ENCODE data around the gene VKORC1. TPM values are rescaled to one million over a fixed set of nuclear protein-coding genes. Genes with fewer than 3 reads are reported as not detected.

VKORC1 gene
- 47.0 and 48.3 TPM in 2 replicates for polyA plus RNA-seq

DNA sequence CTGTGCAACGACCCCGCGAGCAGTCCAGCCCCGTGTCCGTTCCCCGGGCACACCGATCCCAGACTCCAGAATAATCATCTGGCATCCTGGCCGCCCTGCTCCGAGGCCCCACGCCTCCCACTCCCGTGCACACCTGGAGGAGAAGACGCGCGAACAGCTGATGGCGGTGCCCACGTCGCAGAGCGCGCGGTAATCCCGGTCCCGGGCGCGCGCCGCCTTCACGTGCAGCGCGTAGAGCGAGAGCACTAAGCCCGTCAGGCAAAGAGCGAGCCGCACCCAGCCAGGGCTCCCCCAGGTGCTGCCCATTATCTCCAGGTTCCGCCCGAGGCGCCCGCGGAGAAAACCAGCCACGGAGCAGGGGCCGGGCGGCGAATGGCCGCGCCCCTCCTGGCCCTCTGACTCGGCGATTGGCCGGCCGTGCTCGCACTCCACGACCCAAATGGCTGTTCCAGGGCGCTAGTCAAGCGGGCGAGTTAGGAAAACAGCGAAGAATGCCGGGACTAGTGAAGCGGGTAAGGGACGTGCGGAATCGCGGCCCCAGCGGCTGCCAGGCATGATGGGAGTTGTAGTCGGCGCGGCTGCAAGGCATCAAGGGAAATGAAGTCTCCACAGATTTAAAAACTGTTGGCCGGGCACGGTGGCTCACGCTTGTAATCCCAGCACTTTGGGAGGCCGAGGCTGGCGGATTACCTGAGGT lies at the start of gene VKORC1:
Gene VKORC1 (minus strand): TSS at position 374 of the 697 bp plus-strand sequence. CDS start 68 bp downstream, at position 306.

DNA sequence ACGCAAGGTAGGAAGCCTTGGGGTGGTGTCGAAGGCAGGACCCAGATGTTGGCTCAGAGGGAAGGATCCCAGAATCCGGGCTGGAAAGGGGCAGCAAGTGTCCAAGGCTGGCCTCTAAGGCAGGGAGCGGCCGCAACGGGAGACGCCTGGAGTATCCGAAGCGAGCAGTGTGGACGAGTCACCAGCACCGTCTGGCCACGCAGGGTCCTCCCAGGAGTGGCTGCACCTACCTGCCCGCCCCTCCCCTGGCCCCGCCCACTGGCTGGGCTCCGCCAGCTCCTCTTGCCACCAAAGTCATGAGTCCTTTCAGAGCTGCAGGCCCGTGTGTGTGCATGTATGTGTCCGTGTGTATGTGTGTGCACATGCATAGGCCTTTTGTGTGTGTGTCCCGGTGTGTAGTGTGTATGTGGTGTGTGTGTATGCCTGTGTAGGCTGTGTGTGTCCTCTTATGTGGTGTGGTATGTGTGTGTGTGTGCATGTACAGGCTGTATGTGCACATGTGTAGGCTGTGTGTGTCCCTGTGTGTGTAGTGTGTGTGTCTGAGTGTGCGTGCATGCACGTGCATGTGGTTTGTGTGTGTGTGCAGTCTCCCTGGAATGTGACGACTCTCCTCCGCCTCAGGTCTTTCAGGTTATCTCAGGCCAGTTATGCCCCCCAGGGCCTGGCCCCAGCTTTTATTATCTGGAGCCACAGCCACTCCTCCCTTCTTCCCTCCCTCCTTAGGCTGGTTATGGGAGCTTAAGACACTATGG lies 41.1 kb upstream of the VKORC1 start, which contains the start of gene PRSS8:
Gene PRSS8 (minus strand): TSS at position 193 of the 752 bp plus-strand sequence. CDS start 229 bp downstream, outside the sequence.

DNA sequence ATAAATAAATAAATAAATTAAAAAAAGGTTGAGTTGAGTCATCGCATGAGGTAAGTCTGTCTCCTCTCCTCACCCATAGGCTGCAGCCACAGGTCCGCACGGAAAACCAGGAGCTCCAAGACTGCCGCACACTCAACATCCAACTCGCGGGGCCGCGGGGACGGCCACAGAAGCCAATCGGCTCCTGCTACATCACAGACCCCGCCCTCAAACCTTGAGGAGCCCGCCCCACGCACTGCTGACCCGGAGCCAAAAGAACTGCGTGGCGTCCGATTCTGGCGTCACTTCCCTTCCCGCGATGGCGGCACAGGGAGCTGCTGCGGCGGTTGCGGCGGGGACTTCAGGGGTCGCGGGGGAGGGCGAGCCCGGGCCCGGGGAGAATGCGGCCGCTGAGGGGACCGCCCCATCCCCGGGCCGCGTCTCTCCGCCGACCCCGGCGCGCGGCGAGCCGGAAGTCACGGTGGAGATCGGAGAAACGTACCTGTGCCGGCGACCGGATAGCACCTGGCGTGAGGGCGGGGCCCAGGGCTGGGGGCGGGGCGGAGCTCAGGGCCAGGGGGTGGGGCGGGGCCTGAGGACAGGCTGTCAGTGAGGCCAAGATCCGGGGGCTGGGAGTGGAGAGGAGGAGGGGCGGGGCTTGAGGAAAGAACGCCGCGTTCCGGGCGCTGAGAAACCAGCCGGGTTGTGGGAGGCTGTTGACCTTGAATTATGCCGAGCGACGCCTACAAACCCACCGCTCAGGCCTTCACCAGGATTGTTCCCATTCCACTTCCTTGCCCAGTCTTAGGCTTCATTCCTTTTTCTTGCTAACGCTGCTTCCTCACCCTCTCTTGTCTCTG lies 23.0 kb upstream of the VKORC1 start, which contains the start of gene KAT8:
Gene KAT8 (plus strand): TSS at position 281 of the 839 bp plus-strand sequence. CDS start 18 bp downstream, at position 299.

DNA sequence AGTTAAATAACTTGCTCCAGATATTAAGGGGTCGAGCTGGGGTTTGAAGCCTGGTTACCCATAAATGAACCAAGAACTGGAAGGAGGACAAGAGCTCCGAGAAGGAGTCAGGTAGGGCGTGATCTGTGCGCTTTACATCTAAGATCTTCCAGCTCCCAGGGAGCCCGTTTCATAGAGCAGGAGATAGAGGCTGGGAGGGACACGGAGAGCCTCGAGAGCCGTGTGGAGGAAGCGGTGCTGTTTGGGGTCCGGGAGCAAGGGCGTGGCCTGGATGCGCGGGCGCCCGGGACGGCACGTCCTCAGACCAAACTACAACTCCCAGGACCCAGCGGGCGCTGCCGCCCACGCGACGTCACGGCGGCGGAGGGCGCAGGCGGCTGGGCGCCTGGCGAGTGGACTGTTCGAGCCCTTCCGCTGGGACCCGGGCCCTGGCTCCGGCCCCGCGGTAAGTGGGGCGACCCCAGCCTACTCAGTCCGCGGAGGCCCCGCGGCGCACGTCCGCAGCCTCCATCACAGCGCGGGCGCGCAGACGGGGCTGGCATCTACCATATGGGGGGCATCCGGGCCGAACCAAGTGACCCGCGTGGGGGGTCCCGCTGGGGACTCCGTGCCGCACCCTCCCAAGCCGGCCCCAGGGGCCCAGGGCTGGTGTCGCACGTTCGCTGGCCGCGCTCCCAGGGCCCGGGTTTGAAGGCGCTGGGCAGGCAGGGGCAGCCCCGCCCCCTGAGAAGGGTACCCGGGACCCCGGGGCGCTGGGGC lies 13.6 kb upstream of the VKORC1 start, which contains the start of gene BCKDK:
Gene BCKDK (plus strand): TSS at position 352 of the 759 bp plus-strand sequence. CDS start 838 bp downstream, outside the sequence.

DNA sequence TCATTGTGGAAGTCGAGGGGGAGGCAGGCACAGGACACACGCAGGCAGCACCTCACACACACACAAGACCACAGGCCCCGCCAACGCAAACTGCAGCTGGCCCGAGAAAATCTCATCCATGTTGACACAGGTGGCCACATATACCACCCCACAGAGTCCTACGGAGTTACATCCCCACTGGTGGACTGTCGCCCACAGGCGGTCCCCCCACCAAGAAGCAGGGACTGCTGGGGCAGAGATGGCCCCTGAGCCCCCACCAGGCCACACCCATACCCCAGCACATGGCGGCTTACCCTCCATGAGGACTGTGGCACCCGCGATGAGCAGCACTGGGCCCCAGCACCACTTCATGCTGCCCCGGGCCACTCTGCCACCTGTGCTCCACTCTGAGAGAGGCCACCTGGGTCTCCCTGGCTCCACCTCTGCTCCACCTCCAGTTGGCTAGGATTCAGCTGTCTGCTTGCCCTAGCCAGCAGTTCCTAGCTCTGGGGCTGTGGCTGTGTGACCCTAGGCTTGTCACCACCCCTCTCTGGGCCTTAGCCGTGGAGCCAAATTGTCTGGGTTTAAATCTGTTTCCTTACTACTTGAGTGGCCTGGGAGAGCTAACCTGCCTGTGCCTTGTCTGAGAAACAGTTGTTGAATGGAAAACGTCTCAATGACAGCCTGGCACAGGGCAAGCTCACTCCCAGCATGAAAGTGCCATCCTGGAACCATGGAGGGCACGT lies 6.0 kb downstream of the VKORC1 start, which contains the start of gene PRSS53:
Gene PRSS53 (minus strand): TSS at position 485 of the 725 bp plus-strand sequence. CDS start 134 bp downstream, at position 351.

DNA sequence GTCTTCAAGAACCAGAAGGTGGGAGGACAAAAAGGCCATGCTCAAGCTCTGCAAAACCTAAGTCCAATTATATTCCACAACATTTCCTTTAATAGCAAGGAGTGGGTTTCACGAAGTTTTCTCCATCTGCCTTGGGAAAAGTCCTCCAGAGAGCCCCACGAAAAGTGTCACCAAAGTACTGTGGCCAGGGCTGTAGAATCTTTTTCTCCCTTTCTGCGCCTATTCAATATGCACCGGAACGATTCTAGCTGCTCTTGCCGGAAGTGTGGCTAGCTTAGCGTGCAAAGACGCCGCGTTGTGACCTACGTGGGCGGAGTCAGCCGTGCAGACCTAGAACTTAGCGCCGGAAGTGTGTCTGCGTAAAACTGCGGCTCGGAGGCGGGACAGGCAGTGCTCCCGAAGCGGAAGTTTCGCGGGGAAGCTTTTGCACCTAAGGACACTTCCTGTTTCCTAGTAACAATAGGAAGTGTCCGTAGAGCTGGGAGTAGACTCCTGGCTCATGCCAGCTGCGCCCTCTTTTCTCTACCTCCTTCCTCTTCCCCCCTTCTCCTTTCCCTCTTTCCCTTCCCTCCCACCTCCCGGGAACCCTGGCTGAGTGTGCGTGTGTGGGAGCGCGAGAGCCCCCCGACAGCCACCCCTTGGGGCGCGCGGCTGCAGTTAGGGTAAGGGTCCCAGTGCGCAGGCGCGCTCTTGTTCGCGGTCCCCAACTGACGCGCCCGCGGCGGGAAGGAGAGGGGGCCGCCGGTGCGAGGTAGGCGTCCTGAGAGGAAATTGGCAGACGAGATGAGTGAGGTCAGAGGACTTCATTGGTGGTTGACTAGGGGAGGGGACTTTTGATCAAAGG lies 20.4 kb downstream of the VKORC1 start, which contains the start of the genes ZNF646 and ZNF668:
Gene ZNF646 (plus strand): TSS at position 453 of the 844 bp plus-strand sequence. CDS start 1,903 bp downstream, outside the sequence.
Gene ZNF668 (minus strand): TSS at position 271 of the 844 bp plus-strand sequence. CDS start 9,781 bp downstream, outside the sequence.

Other genes starting within 250 kb of the VKORC1 start
- 2.1 and 3.7 TPM in 2 replicates for gene BCL7C, start 200.7 kb downstream of the VKORC1 start, polyA plus RNA-seq
- gene CTF1, start 198.2 kb downstream of the VKORC1 start, polyA plus RNA-seq = 0.15 TPM in 1 of 2 replicates, not detected in the other
- gene FBXL19, start 171.2 kb downstream of the VKORC1 start, polyA plus RNA-seq = 0.52 TPM in 1 of 2 replicates, not detected in the other
- 58.6 and 83.0 TPM in 2 replicates for gene ORAI3, start 145.7 kb downstream of the VKORC1 start, polyA plus RNA-seq
- gene SETD1A, start 137.0 kb downstream of the VKORC1 start, polyA plus RNA-seq = 0.27 and 0.34 TPM in 2 replicates
- gene HSD3B7, start 109.6 kb downstream of the VKORC1 start, polyA plus RNA-seq = not detected in 2 replicates
- 2.5 and 3.0 TPM in 2 replicates for gene STX1B, start 84.2 kb downstream of the VKORC1 start, polyA plus RNA-seq
- gene STX4, start 61.2 kb downstream of the VKORC1 start, polyA plus RNA-seq = 15.6 and 16.6 TPM in 2 replicates
- 0.11 TPM in 1 of 2 replicates, not detected in the other for gene ZNF668, start 20.6 kb downstream of the VKORC1 start, polyA plus RNA-seq
- gene ZNF646, start 20.4 kb downstream of the VKORC1 start, polyA plus RNA-seq = 0.20 and 0.43 TPM in 2 replicates
- gene PRSS53, start 5.9 kb downstream of the VKORC1 start, polyA plus RNA-seq = not detected in 2 replicates
- 8.4 and 10.6 TPM in 2 replicates for gene BCKDK, start 13.6 kb upstream of the VKORC1 start, polyA plus RNA-seq
- gene KAT8, start 22.9 kb upstream of the VKORC1 start, polyA plus RNA-seq = 16.0 and 16.5 TPM in 2 replicates
- not detected in 2 replicates for gene PRSS8, start 40.9 kb upstream of the VKORC1 start, polyA plus RNA-seq
- gene PRSS36, start 55.3 kb upstream of the VKORC1 start, polyA plus RNA-seq = 0.43 and 1.8 TPM in 2 replicates
- 41.0 and 45.9 TPM in 2 replicates for gene FUS, start 85.3 kb upstream of the VKORC1 start, polyA plus RNA-seq
- 0.41 TPM in 1 of 2 replicates, not detected in the other for gene PYCARD, start 108.0 kb upstream of the VKORC1 start, polyA plus RNA-seq
- gene TRIM72, start 119.3 kb upstream of the VKORC1 start, polyA plus RNA-seq = not detected in 2 replicates
- 0.94 and 1.6 TPM in 2 replicates for gene PYDC1, start 122.3 kb upstream of the VKORC1 start, polyA plus RNA-seq
- gene ITGAM, start 165.2 kb upstream of the VKORC1 start, polyA plus RNA-seq = not detected in 2 replicates